Astrocyte (in vitro differentiated cells and primary cell): ENCODE data around the gene PLXDC2.

Source experiments
- EZH2 ChIP-seq: IDR thresholded peaks from 2 replicates; pipeline ENCODE4 v1.6.1; 2012; ENCODE audit warnings: mild to moderate bottlenecking, low read length, inconsistent platforms; ENCODE audit not compliant: insufficient read depth
- TF ChIP-seq, protein P1 (sequence below): IDR thresholded peaks from 2 replicates; pipeline ENCODE4 v1.5.1; 2011; ENCODE audit warnings: low read depth, mild to moderate bottlenecking, inconsistent platforms, low read length, moderate library complexity; ENCODE audit not compliant: insufficient read depth

DNA sequence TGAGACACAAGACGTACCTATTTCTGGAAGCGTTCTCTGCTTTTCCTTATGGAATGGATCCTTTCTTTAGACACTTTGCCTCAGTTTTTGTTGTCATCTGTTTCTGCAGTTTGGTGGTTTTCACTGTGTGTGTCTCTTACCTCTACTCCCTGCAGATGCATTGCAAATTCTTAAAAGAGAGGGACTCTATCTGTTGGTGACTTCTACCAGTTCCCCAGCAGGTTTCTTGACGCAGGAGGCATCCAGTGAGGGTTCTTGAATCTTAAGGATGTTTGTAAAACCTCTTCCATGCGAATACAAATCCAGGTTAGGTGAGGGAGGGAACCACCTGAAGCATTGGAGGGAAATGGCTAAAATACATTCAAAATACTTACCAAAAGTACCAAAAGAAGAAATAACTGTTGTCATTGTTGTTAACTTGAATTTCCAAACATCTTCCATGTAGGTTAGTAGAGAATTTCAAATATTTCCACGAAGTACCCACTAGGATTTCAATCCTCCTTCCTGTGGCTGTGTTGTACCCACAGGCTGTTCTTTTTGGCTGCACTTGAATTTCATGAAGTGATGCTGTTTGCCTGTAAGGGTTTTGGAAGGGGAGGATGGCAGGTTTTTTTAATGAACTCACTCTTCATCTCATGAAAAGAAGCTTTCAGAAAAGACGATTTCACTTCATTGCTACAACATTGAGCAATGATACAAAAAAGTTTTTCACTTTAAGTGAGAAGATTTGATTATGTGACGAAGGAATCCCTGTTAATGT is 32.2 kb downstream of the PLXDC2 start:
- TF ChIP-seq, protein P1, sequence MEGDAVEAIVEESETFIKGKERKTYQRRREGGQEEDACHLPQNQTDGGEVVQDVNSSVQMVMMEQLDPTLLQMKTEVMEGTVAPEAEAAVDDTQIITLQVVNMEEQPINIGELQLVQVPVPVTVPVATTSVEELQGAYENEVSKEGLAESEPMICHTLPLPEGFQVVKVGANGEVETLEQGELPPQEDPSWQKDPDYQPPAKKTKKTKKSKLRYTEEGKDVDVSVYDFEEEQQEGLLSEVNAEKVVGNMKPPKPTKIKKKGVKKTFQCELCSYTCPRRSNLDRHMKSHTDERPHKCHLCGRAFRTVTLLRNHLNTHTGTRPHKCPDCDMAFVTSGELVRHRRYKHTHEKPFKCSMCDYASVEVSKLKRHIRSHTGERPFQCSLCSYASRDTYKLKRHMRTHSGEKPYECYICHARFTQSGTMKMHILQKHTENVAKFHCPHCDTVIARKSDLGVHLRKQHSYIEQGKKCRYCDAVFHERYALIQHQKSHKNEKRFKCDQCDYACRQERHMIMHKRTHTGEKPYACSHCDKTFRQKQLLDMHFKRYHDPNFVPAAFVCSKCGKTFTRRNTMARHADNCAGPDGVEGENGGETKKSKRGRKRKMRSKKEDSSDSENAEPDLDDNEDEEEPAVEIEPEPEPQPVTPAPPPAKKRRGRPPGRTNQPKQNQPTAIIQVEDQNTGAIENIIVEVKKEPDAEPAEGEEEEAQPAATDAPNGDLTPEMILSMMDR, result no peak
- no peak for TF ChIP-seq EZH2
